Glutamatergic neuron (in vitro differentiated cells): ENCODE measurements around the gene CSPG5. TPM values are rescaled to one million over a fixed set of nuclear protein-coding genes. Genes with fewer than 3 reads are reported as not detected.

Experiments used
- DNase-seq: peaks from one replicate; pipeline ENCODE4 v3.0.0; 2022
- H3K27ac Mint-ChIP-seq: one replicate; pipeline ENCODE4 v1.8.0; 2020; ENCODE audit warnings: mild to moderate bottlenecking, mixed read lengths, inconsistent platforms; ENCODE audit not compliant: unreplicated experiment
- H3K27me3 Mint-ChIP-seq: one replicate; pipeline ENCODE4 v1.8.0; 2020; ENCODE audit warnings: mild to moderate bottlenecking, moderate library complexity, mixed read lengths, inconsistent platforms; ENCODE audit not compliant: unreplicated experiment
- H3K36me3 Mint-ChIP-seq: one replicate; pipeline ENCODE4 v1.8.0; 2020; ENCODE audit warnings: mild to moderate bottlenecking, mixed read lengths, inconsistent platforms; ENCODE audit not compliant: unreplicated experiment
- H3K4me1 Mint-ChIP-seq: one replicate; pipeline ENCODE4 v1.8.0; 2020; ENCODE audit warnings: mild to moderate bottlenecking, low read depth, mixed read lengths, inconsistent platforms; ENCODE audit not compliant: unreplicated experiment
- H3K4me3 Mint-ChIP-seq: one replicate; pipeline ENCODE4 v1.8.0; 2020; ENCODE audit warnings: mild to moderate bottlenecking, mixed read lengths, inconsistent platforms; ENCODE audit not compliant: unreplicated experiment
- H3K9me3 Mint-ChIP-seq: one replicate; pipeline ENCODE4 v1.8.0; 2020; ENCODE audit warnings: mild to moderate bottlenecking, moderate library complexity, mixed read lengths, inconsistent platforms; ENCODE audit not compliant: unreplicated experiment
- CTCF ChIP-seq: fragments of 200-600 bp; sonication (generic); IDR thresholded peaks from one replicate; pipeline ENCODE4 v1.5.0; 2021; ENCODE audit not compliant: partially characterized antibody, unreplicated experiment
- total RNA-seq: library from RNA; stranded (reverse); fragmentation: NEBNext Ultra II Directional; extraction: Animal tissue kit (Norgen Biotek cat#: 25700); gene quantifications from one replicate; pipeline ENCODE4 v1.2.1, GENCODE V29; 2021; ENCODE audit not compliant: unreplicated experiment

Gene CSPG5
- total RNA-seq, 1 donor from 2014 or later: 0.76 TPM

DNA sequence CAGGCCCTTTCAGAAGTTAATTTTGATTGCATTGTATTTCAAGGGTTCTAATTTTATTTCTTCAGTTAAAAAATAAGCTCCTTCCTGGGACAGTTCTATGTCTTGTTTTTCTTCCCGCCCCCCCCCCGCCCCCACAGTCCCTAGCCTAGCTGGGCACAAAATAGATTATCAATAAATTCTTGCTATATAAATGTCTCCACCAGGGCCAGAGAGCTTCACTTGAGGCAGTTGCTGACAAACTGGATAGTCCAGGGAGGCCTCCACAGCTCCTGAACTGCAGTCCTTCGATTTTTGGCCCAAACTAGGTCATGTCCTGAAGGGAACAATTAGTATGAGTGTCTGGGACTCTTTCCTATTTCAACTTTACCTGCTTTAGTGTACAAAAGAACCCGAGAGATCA is 9.9 kb upstream of the CSPG5 start:
- no peaks in the 10 kb centered on the region for H3K4me1 Mint-ChIP-seq
- H3K9me3 Mint-ChIP-seq: peaks cover 8% of the 10 kb centered on the region
- H3K36me3 Mint-ChIP-seq: peaks cover 10% of the 10 kb centered on the region
- no peak for TF ChIP-seq CTCF
- DNase-seq: no peak
- H3K27me3 Mint-ChIP-seq: peaks cover 4% of the 10 kb centered on the region
- no peak overlapping the region for H3K4me3 Mint-ChIP-seq
- no peak overlapping the region for H3K27ac Mint-ChIP-seq

GRCh38 chr3:47588053-47588452 is 9.4 kb upstream of the CSPG5 start:
- no peak for DNase-seq
- Mint-ChIP-seq H3K27me3 (peaks cover 4% of the 10 kb centered on the region), H3K4me3 (no peak overlapping the region), H3K9me3 (peaks cover 6% of the 10 kb centered on the region), H3K27ac (no peak overlapping the region), H3K4me1 (no peaks in the 10 kb centered on the region), H3K36me3 (peaks cover 10% of the 10 kb centered on the region)
- TF ChIP-seq CTCF: no peak

DNA sequence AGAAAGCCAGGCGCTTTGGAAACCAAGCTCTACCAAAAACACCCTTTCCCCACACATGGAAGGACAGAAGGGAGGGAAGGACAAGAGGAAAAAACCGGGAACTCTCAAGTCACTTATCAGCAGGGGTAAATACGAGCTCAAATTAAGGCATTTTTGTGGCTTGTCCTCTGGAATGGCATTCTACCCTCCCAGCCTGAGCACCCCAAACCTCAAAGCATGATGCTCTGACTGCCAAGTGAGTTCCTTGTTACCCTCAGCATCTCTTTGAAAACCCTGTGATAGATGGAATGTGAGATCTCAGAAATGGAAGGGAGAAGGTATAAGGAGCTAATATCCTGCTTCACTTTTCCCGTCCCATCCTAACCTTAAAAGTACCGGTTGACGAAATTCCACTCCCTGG is 8.1 kb upstream of the CSPG5 start:
- H3K9me3 Mint-ChIP-seq: peaks cover 2% of the 10 kb centered on the region
- DNase-seq: no peak
- H3K27me3 Mint-ChIP-seq: peaks cover 6% of the 10 kb centered on the region
- H3K36me3 Mint-ChIP-seq: peaks cover 18% of the 10 kb centered on the region
- no peak for TF ChIP-seq CTCF
- H3K4me1 Mint-ChIP-seq: no peaks in the 10 kb centered on the region
- H3K27ac Mint-ChIP-seq: no peak overlapping the region
- no peak overlapping the region for H3K4me3 Mint-ChIP-seq

- Mint-ChIP-seq H3K4me3 (no peak overlapping the region), H3K4me1 (no peaks in the 10 kb centered on the region), H3K27ac (no peak overlapping the region), H3K9me3 (peaks cover 12% of the 10 kb centered on the region), H3K27me3 (peaks cover 21% of the 10 kb centered on the region), H3K36me3 (peaks cover 20% of the 10 kb centered on the region)
- TF ChIP-seq CTCF: no peak
- DNase-seq: no peak
Measured at GRCh38 chr3:47583320-47584075, 4.8 kb upstream of the CSPG5 start.

DNA sequence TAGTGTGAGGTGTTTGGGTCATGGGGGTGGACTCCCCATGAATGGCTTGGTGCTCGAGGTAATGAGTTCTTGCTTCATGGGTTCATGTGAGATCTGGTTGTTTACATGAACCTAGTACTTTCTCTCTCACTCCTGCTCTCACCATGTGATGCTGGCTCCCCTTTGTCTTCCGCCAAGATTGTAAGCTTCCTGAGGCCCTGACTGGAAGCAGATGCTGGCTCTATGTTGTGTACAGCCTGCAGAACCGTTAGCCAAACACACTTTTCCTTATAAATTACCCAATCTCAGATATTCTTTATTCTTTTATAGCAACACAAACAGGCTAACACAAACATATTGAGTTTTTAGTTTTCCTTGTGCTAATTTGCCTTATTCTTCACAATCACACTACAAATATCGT is 3.2 kb upstream of the CSPG5 start:
- H3K27ac Mint-ChIP-seq: no peak overlapping the region
- peaks cover 20% of the 10 kb centered on the region for H3K36me3 Mint-ChIP-seq
- no peak for DNase-seq
- peaks cover 21% of the 10 kb centered on the region for H3K27me3 Mint-ChIP-seq
- TF ChIP-seq CTCF: no peak
- H3K9me3 Mint-ChIP-seq: peaks cover 12% of the 10 kb centered on the region
- H3K4me3 Mint-ChIP-seq: no peak overlapping the region
- H3K4me1 Mint-ChIP-seq: no peaks in the 10 kb centered on the region
